IMR-90 (cell line): ENCODE measurements around the gene LBHD2. TPM values are rescaled to one million over a fixed set of nuclear protein-coding genes. Genes with fewer than 3 reads are reported as not detected.

ENCODE experiments used
- ATAC-seq: fragments of 200-7000 bp; cut with Tn5 transposase; 2 replicates; pipeline ENCODE4 v1.9.1; 2020; ENCODE audit warnings: low read depth, mild to moderate bottlenecking, moderate library complexity
- BruUV-seq: library from RNA; stranded (reverse); fragments of 400-500 nt; replicated peaks from 2 replicates; lab custom pipeline; 2021; lab: Mats Ljungman, UMichigan
- CTCF ChIA-PET: fragments of 300-600 bp; formaldehyde crosslinking; extraction: SDS; loops from one replicate; lab custom pipeline; 2021; ENCODE audit warnings: antibody characterized with exemption; lab: Yijun Ruan, JAX
- POLR2A ChIA-PET: fragments of 300-600 bp; sonication (Branson Sonifier 250); formaldehyde crosslinking; loops from one replicate; lab custom pipeline; 2022; ENCODE audit warnings: antibody characterized with exemption; ENCODE audit not compliant: unreplicated experiment; lab: Charles Lee
- DNase-seq: peaks from one replicate; pipeline ENCODE4 v3.0.0; 2013
- H2AFZ ChIP-seq: replicated peaks from 2 replicates; pipeline ENCODE3; 2013; ENCODE audit warnings: low read length, mild to moderate bottlenecking; ENCODE audit not compliant: poor library complexity
- H2AK5ac ChIP-seq: 2 replicates; pipeline ENCODE4 v1.6.1; 2013; ENCODE audit warnings: low read depth, low read length, inconsistent platforms
- H2AK9ac ChIP-seq: replicated peaks from 2 replicates; pipeline ENCODE3; 2013; ENCODE audit warnings: mild to moderate bottlenecking, low read depth, low read length, moderate library complexity; ENCODE audit not compliant: poor library complexity
- H2BK120ac ChIP-seq: 2 replicates; pipeline ENCODE4 v1.6.1; 2013; ENCODE audit warnings: low read depth, low read length, inconsistent platforms
- H2BK15ac ChIP-seq: 3 replicates; pipeline ENCODE4 v1.6.1; 2013; ENCODE audit warnings: low read depth, low read length, inconsistent platforms
- H2BK20ac ChIP-seq: 2 replicates; pipeline ENCODE4 v1.6.1; 2013; ENCODE audit warnings: low read depth, mild to moderate bottlenecking, inconsistent platforms, low read length, moderate library complexity
- H2BK5ac ChIP-seq: 2 replicates; pipeline ENCODE4 v1.6.1; 2013; ENCODE audit warnings: mild to moderate bottlenecking, low read depth, low read length, inconsistent platforms; ENCODE audit not compliant: poor library complexity, severe bottlenecking
- H3K14ac ChIP-seq: replicated peaks from 2 replicates; pipeline ENCODE4 v1.6.1; 2013; ENCODE audit warnings: low read depth, low read length, inconsistent platforms
- H3K18ac ChIP-seq: 2 replicates; pipeline ENCODE4 v1.6.1; 2013; ENCODE audit warnings: low read depth, low read length, control low read depth
- H3K23ac ChIP-seq: 2 replicates; pipeline ENCODE4 v1.6.1; 2013; ENCODE audit warnings: low read depth, low read length, inconsistent platforms
- H3K27ac ChIP-seq: 2 replicates; pipeline ENCODE4 v1.5.1; 2013; ENCODE audit warnings: mild to moderate bottlenecking, control low read depth, low read length; ENCODE audit not compliant: insufficient read depth
- H3K27me3 ChIP-seq: 2 replicates; pipeline ENCODE4 v1.6.1; 2013; ENCODE audit warnings: low read length; ENCODE audit not compliant: control insufficient read depth, insufficient read depth
- H3K36me3 ChIP-seq: 2 replicates; pipeline ENCODE4 v1.6.1; 2013; ENCODE audit warnings: low read length, mixed read lengths; ENCODE audit not compliant: control insufficient read depth, insufficient read depth
- H3K4ac ChIP-seq: 2 replicates; pipeline ENCODE4 v1.6.1; 2013; ENCODE audit warnings: low read depth, low read length, inconsistent platforms
- H3K4me1 ChIP-seq: 2 replicates; pipeline ENCODE4 v1.6.1; 2013; ENCODE audit warnings: low read length, mixed read lengths; ENCODE audit not compliant: control insufficient read depth, insufficient read depth
- H3K4me2 ChIP-seq: 2 replicates; pipeline ENCODE4 v1.6.1; 2013; ENCODE audit warnings: low read depth, mild to moderate bottlenecking, control low read depth, low read length, moderate library complexity
- H3K4me3 ChIP-seq: 2 replicates; pipeline ENCODE4 v1.5.1; 2013; ENCODE audit warnings: low read depth, mild to moderate bottlenecking, control low read depth, low read length, moderate library complexity; ENCODE audit not compliant: insufficient read depth
- H3K56ac ChIP-seq: 2 replicates; pipeline ENCODE4 v1.6.1; 2013; ENCODE audit warnings: low read length, inconsistent platforms; ENCODE audit not compliant: insufficient read depth; ENCODE audit errors: extremely low read depth
- H3K79me1 ChIP-seq, 2 experiments: 2 replicates each; pipeline ENCODE4 v1.6.1; 2013; ENCODE audit warnings: low read length in 2 of 2, inconsistent platforms in 1 of 2, low read depth in 1 of 2
- H3K9ac ChIP-seq: 2 replicates; pipeline ENCODE4 v1.6.1; 2013; ENCODE audit warnings: low read depth, low read length, control low read depth
- H3K9me1 ChIP-seq: 2 replicates; pipeline ENCODE4 v1.6.1; 2013; ENCODE audit warnings: low read length, inconsistent platforms; ENCODE audit not compliant: insufficient read depth
- H3K9me3 ChIP-seq: 2 replicates; pipeline ENCODE4 v1.6.1; 2013; ENCODE audit warnings: low read length; ENCODE audit not compliant: control insufficient read depth, insufficient read depth
- H4K20me1 ChIP-seq: 2 replicates; pipeline ENCODE4 v1.6.1; 2013; ENCODE audit warnings: low read length, inconsistent platforms; ENCODE audit not compliant: insufficient read depth
- H4K5ac ChIP-seq: 2 replicates; pipeline ENCODE4 v1.6.1; 2013; ENCODE audit warnings: mild to moderate bottlenecking, low read depth, low read length, control low read depth
- H4K8ac ChIP-seq, 2 experiments: 2 replicates each; pipeline ENCODE4 v1.6.1; 2013; ENCODE audit warnings: low read depth in 2 of 2, low read length in 2 of 2, control low read depth in 1 of 2, inconsistent platforms in 1 of 2
- H4K91ac ChIP-seq: 2 replicates; pipeline ENCODE4 v1.6.1; 2013; ENCODE audit warnings: low read depth, low read length, inconsistent platforms; ENCODE audit not compliant: insufficient read depth
- BHLHE40 ChIP-seq: fragments of 150-350 bp; IDR thresholded peaks from 2 replicates; pipeline ENCODE4 v1.6.1; 2016; ENCODE audit warnings: mild to moderate bottlenecking, low read depth, low read length
- CEBPB ChIP-seq: IDR thresholded peaks from 2 replicates; pipeline ENCODE4 v1.6.1; 2012; ENCODE audit warnings: low read depth, low read length, improper control_type of control experiment
- CHD1 ChIP-seq: IDR thresholded peaks from 2 replicates; pipeline ENCODE4 v1.6.1; 2012; ENCODE audit warnings: low read depth, low read length, improper control_type of control experiment
- ELK1 ChIP-seq: fragments of 150-350 bp; IDR thresholded peaks from 2 replicates; pipeline ENCODE4 v1.6.1; 2016; ENCODE audit warnings: low read depth, mild to moderate bottlenecking, low read length, moderate library complexity, borderline replicate concordance
- FOS ChIP-seq: fragments of 150-350 bp; IDR thresholded peaks from 2 replicates; pipeline ENCODE4 v1.6.1; 2016; ENCODE audit warnings: low read depth, low read length
- MAZ ChIP-seq: IDR thresholded peaks from 2 replicates; pipeline ENCODE4 v1.6.1; 2012; ENCODE audit warnings: low read depth, mild to moderate bottlenecking, low read length, improper control_type of control experiment, moderate library complexity, borderline replicate concordance
- MXI1 ChIP-seq: IDR thresholded peaks from 2 replicates; pipeline ENCODE4 v1.6.1; 2012; ENCODE audit warnings: low read depth, mild to moderate bottlenecking, low read length, moderate library complexity, borderline replicate concordance
- POLR2A ChIP-seq: IDR thresholded peaks from 2 replicates; pipeline ENCODE4 v1.6.1; 2012; ENCODE audit warnings: mild to moderate bottlenecking, low read depth, low read length
- RAD21 ChIP-seq: IDR thresholded peaks from 2 replicates; pipeline ENCODE4 v1.6.1; 2012; ENCODE audit warnings: low read length, improper control_type of control experiment
- RCOR1 ChIP-seq: IDR thresholded peaks from 2 replicates; pipeline ENCODE4 v1.6.1; 2012; ENCODE audit warnings: mild to moderate bottlenecking, low read length, improper control_type of control experiment; ENCODE audit not compliant: insufficient replicate concordance
- RFX5 ChIP-seq: IDR thresholded peaks from 2 replicates; pipeline ENCODE4 v1.8.0; 2012; ENCODE audit warnings: low read depth, mild to moderate bottlenecking, low read length, moderate library complexity
- WGBS, 2 experiments: methylation state at CpG; one replicate each; pipeline versions ENCODE4 v1.1.5 to v1.1.7; 2013; ENCODE audit warnings: missing lambda C conversion rate in 2 of 2; ENCODE audit not compliant: insufficient read length in 1 of 2; ENCODE audit errors: extremely low coverage in 2 of 2; 5-methylcytosine and 5-hydroxymethylcytosine counted together
- dilution Hi-C: fragments of 300-500 bp; cut with HindIII; formaldehyde crosslinking; loops from one replicate; pipeline ENCODE4 v1.14.3; 2018; ENCODE audit warnings: low sequenced_read_pairs; ENCODE audit not compliant: unreplicated experiment
- in situ Hi-C: fragments of 300-500 bp; cut with MboI; formaldehyde crosslinking; loops from 3 replicates; pipeline ENCODE4 v1.14.3; 2019; ENCODE audit warnings: low sequenced_read_pairs, inconsistent platforms, mixed read lengths
- intact Hi-C: fragments of 100-400 bp; cut with micrococcal nuclease; formaldehyde crosslinking; loops from 2 replicates; pipeline ENCODE4 v1.10.0; 2022
- polyA plus RNA-seq, 3 experiments: library from polyadenylated mRNA; depleted of rRNA; stranded (reverse); fragments of >200 nt; gene quantifications; 2 replicates each; pipeline ENCODE4 v1.2.3, GENCODE V29; 2012; ENCODE audit warnings: low replicate concordance in 1 of 3
- total RNA-seq: library from RNA; depleted of rRNA; stranded (reverse); fragments of >200 nt; gene quantifications from 2 replicates; pipeline ENCODE4 v1.2.3, GENCODE V29; 2012
- TF ChIP-seq, protein P1 (sequence below): fragments of 150-350 bp; IDR thresholded peaks from 2 replicates; pipeline ENCODE4 v1.6.1; 2017; ENCODE audit warnings: mild to moderate bottlenecking, antibody characterized with exemption, low read length, low read depth

Gene LBHD2
- total and polyA plus RNA-seq, 2 of the 4 experiments (the other 2 are of a cell fraction): not detected

DNA sequence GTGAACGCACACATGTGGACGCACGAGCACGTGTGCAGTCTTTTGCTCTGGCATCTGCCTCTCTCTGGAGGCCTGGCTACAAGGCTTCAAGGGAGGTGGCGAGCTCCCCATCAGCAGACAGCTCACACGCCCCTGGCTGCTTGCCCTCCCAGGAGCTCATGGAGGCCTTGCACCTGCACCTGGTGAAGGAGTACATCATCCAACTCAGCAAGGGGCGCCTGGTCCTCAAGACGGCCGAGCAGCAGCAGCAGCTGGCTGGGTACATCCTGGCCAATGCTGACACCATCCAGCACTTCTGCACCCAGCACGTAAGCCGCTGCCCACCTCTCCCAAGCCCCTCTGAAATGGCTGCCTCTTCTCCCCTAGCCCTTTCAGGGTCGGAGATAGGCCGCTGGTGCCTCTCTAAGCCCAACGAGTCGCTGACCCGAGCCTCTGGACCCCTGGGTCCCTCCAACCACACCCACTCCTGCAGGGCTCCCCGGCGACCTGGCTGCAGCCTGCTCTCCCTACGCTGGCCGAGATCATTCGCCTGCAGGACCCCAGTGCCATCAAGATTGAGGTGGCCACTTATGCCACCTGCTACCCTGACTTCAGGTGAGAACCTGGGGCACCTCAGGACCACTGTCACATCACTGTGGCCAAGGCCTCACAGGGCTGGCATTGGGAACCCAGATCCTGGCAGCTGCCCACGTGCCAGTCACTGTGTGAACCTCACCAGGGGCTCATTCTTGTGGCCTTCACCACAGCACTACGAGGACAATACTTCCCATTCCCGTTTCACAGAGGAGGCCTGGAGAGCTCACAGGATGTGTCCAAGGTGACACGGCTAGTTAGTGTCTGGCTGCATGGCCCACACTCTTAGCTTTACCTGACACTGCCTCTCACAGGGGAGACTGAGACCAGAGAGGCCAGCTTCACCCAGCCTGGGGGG is 49.5 kb downstream of the LBHD2 start (continued):
- TF ChIP-seq CEBPB (no peak), MAZ (no peak)

DNA sequence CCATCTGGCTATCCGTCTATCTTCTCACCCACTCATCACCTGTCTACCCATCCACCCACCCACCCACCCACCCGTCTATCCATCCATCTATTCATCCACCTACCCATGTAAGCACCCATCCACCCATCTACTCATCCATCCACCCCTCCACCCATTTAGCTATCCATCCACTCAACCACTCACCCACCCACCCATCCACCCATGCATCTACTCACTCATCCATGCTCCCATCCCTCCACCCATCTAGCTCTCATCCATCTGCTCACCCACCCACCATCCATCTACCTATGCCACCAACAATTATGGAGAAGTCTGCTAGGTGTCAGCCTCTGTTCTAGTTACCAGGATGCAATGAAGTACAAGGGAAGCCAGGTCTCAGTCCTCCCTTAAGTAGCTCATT is 50.4 kb downstream of the LBHD2 start:
- H3K36me3 ChIP-seq: no peaks in the 10 kb centered on the region
- H4K5ac ChIP-seq: no peak overlapping the region
- H2AFZ ChIP-seq: no peak overlapping the region
- H3K4ac ChIP-seq: no peak overlapping the region
- H3K4me3 ChIP-seq: no peak overlapping the region
- H3K27me3 ChIP-seq: no peaks in the 10 kb centered on the region
- WGBS, 2 experiments: no CpG with 5 or more reads among the region's 2 CpGs
- H3K4me1 ChIP-seq: peaks cover 18% of the 10 kb centered on the region
- TF ChIP-seq POLR2A (no peak), RAD21 (no peak), RFX5 (no peak), CHD1 (no peak), RCOR1 (no peak), MXI1 (no peak), ELK1 (no peak), MAZ (no peak), FOS (no peak), BHLHE40 (no peak)
- TF ChIP-seq, protein P1, sequence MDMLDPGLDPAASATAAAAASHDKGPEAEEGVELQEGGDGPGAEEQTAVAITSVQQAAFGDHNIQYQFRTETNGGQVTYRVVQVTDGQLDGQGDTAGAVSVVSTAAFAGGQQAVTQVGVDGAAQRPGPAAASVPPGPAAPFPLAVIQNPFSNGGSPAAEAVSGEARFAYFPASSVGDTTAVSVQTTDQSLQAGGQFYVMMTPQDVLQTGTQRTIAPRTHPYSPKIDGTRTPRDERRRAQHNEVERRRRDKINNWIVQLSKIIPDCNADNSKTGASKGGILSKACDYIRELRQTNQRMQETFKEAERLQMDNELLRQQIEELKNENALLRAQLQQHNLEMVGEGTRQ: no peak
- H2BK5ac ChIP-seq: no peak overlapping the region
- peaks cover 3% of the 10 kb centered on the region; the same call in 1 of the 2 replicates for H4K20me1 ChIP-seq
- H3K56ac ChIP-seq: no peak overlapping the region
- H2BK20ac ChIP-seq: no peak overlapping the region
- no peak overlapping the region for H3K23ac ChIP-seq
- CTCF ChIA-PET: no interaction called here
- no peak overlapping the region for H2BK15ac ChIP-seq
- H3K79me1 ChIP-seq: no peaks in the 10 kb centered on the region; a peak in 1 of 4 replicates
- no peak overlapping the region for H4K8ac ChIP-seq
- no peak overlapping the region for H3K18ac ChIP-seq
- no peak overlapping the region for H3K9ac ChIP-seq
- DNase-seq (no peak), ATAC-seq (no peak)
- dilution Hi-C loops: no loop called here
- in situ Hi-C loops: no loop called here
- H3K9me1 ChIP-seq: peaks cover 13% of the 10 kb centered on the region
- H3K4me2 ChIP-seq: no peak overlapping the region
- no peak overlapping the region for H2AK9ac ChIP-seq
- no peak overlapping the region for H3K27ac ChIP-seq
- H3K14ac ChIP-seq: no peak overlapping the region
- no peaks in the 10 kb centered on the region for H3K9me3 ChIP-seq
- BruUV-seq: no TSS peak
- H4K91ac ChIP-seq: no peak overlapping the region
- POLR2A ChIA-PET: no interaction called here
- H2BK120ac ChIP-seq: no peak overlapping the region
- 0 out of 2 replicates have a peak overlapping the region, but pooled peaks have one; percentile 15 for H2AK5ac ChIP-seq
- intact Hi-C loops: no loop called here
